Epithelial cell of proximal tubule (primary cell): ENCODE measurements around the gene CUTA. TPM values are rescaled to one million over a fixed set of nuclear protein-coding genes. Genes with fewer than 3 reads are reported as not detected.

Experiments
- DNase-seq: peaks from one replicate; pipeline ENCODE4 v3.0.0-alpha.2; 2011; ENCODE audit warnings: low read depth
- H3K4me3 ChIP-seq: 2 replicates; pipeline ENCODE4 v1.5.1; 2011; ENCODE audit warnings: low read depth, mild to moderate bottlenecking, low read length
- total RNA-seq: library from RNA; depleted of rRNA; stranded (reverse); fragments of >200 nt; gene quantifications from 2 replicates; pipeline ENCODE4 v1.2.3, GENCODE V29; 2015
- TF ChIP-seq, protein P1 (sequence below): conservative IDR thresholded peaks from 2 replicates; pipeline ENCODE4 v1.5.1; 2012; ENCODE audit warnings: low read depth, mild to moderate bottlenecking, low read length

CUTA gene
- total RNA-seq, 1 donor from 2014 or later, result 273 TPM

DNA sequence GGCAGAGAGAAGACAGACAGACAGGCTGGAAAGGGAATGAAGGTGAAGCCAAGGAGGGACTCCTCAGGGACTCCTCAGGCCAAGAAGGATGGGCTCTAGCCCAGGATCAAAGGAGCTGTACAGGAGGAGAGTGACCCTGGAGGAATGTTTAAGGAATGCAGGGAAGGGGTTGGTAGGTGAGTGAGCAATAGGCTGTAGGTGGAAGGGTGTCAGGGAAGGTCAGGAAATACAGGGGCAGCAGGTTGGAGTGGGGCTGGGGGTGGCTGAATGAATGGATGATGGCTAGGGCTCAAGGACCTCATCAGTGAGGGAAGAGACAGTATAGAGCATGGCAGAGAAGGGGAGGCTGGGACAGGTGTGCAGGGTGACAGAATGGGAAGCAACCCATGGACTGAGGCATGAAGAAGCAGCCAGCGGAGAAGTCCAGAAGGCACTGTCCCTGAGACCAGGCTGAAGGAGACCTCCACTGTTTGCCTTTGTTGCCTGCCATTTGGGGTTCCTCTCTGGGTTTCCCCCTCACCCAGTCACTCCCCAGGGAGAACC lies 15.2 kb upstream of the CUTA start:
- TF ChIP-seq, protein P1, sequence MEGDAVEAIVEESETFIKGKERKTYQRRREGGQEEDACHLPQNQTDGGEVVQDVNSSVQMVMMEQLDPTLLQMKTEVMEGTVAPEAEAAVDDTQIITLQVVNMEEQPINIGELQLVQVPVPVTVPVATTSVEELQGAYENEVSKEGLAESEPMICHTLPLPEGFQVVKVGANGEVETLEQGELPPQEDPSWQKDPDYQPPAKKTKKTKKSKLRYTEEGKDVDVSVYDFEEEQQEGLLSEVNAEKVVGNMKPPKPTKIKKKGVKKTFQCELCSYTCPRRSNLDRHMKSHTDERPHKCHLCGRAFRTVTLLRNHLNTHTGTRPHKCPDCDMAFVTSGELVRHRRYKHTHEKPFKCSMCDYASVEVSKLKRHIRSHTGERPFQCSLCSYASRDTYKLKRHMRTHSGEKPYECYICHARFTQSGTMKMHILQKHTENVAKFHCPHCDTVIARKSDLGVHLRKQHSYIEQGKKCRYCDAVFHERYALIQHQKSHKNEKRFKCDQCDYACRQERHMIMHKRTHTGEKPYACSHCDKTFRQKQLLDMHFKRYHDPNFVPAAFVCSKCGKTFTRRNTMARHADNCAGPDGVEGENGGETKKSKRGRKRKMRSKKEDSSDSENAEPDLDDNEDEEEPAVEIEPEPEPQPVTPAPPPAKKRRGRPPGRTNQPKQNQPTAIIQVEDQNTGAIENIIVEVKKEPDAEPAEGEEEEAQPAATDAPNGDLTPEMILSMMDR, result no peak
- DNase-seq, result no peak
- no peak overlapping the region for H3K4me3 ChIP-seq

DNA sequence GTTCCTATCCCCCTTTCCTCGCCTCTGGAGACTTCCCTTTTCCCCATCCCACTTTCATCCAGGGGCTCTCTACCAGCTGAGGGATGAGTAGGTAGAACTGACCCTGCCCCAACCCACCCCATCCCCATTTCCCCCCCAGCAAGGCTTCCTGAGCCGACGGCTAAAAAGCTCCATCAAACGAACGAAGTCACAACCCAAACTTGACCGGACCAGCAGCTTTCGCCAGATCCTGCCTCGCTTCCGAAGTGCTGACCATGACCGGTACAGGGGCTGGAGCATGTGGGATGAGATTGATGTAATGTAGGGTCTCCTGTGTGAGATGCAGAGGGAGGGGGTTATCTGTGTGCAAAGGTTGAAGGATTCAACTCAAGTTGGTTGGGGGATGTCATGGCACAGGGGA lies 14.6 kb upstream of the CUTA start:
- DNase-seq, result no peak
- TF ChIP-seq, protein P1, result no peak
- H3K4me3 ChIP-seq, result no peak overlapping the region

DNA sequence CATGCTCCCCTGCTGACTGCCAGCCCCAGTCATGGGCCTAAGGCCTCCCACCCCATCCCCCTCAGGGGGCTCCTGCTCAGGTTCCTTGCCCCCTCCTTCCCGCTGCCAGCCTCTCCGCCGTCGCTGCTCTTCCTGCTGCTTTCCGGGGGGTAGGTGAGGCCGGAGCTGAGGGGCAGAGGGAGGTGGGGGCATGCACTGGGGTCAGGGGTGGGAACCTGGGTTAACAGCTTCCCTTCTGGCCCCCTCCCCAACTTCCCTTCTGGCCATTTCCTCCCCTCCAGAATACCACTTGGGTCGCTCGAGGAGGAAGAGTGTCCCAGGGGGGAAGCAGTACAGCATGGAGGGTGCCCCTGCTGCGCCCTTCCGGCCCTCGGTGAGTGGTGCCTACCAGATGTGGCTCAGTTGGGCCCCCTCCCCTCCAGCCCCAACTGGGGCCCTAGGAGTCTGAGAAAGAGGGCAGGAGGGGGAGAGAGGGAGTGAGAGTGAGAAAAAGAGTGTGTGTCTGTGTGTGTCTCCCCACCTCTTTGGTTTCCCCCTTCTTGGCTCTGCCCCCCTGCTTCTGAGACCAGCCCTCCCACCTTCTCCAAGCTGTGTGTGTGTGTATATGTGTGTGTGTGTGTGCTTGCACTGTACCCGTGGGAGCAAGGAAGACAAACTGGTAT lies 14.1 kb upstream of the CUTA start:
- no peak for DNase-seq
- TF ChIP-seq, protein P1, result no peak
- H3K4me3 ChIP-seq, result no peak overlapping the region

DNA sequence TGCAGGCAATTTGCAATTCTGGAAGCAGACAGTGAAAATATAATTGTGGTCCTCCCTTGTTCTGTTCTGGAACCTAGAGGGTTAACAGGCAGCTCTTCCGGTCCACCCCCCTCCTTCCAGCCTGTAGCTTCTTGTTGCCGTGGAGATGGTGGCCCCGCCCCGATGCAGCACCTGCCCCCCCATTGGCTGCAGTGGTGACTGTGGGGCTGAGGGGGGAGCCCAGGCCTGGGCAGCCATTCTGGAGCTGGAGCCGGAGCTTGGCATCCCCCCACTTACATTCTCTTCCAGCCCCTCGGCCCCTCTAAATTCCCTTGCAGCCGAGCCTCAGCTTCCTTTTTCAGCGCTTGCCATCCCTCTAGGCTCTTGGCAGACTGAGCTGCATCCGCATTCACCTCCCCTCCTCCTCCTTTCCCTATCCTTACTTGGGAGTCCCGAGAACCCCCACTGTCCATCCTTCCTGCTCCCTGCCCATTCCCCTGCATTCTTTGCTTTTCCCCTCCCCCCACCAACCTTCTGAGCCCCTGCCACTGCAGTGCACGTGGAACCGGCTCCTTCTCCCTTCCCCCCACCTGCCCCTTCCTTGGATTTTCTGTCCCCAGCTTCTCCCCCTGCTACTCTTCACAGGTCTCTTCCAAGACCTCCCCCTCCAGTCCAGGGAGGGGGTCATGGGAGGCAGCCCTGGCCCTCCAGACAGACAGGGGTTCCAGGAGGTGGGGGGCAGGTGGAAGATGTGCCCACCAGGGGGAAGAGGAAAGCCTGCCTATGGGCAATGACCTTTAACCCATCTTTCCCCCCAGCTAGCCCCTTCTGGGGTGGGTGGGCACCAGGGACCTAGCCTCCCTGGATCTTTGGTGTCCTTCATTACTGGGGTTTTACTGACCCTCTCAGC lies 13.3 kb upstream of the CUTA start:
- H3K4me3 ChIP-seq, result no peak overlapping the region
- TF ChIP-seq, protein P1, result no peak
- DNase-seq, result no peak

DNA sequence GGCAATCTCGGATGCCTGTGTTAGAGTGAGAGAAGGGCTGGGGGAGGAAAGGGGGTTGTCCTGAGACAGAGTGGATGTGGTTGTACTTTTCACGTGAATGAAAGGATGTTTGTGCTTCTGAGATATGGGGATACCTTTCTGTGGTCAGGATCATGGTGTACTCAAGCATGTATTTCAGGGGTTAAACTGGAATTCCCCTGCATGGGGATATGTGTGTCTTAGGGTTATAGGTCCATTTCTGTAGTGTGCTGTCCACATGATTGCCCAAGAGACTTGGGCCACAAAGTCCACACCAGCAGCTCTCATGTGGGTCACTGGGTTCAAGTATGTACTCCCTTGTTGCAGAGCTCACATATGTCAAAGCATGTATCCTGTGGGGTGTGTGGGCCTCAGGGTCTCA lies 12.4 kb upstream of the CUTA start:
- no peak overlapping the region for H3K4me3 ChIP-seq
- TF ChIP-seq, protein P1, result no peak
- DNase-seq, result no peak

DNA sequence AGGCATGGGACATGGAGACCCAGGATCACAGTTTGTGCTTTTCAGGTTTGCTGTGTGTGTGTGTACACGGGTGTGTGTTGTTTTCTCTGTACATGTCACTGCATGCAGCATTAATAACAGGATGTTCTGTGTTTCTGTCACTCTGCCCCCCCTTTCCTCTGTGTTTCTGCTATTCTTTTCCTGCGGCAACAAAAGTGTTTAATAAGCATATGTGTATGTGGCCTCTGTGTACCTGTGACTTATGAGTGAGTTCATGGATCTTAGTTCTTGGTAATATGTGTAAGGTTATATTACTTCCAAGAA lies 11.8 kb upstream of the CUTA start:
- DNase-seq, result no peak
- TF ChIP-seq, protein P1, result no peak
- H3K4me3 ChIP-seq, result no peak overlapping the region
